GM12874 (cell line): ENCODE results near the gene FAXC.

ENCODE experiments used
- TF ChIP-seq, protein P1 (sequence below): IDR thresholded peaks from 2 replicates; pipeline ENCODE4 v1.5.1; 2011; ENCODE audit warnings: low read depth, mild to moderate bottlenecking, control low read depth, low read length, moderate library complexity; ENCODE audit not compliant: insufficient read depth

Gene FAXC

DNA sequence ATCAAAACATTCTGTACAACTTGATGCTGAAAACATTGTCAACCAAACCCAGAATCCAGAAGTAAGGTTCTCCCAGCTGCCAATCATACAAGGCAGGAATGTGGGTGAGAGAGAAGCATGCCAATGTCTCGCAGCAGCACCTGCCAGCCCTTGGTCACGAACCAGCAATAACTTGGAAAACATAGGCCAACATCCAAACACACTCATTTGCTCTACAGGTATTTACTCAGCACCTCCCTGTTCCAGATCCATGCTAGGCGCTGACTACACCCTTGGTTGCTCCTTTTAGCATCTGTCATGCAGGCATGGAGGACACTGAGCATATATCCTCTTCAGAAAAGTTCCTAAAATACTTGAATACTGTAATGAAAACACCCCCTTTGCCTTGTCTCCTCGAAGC is 63.6 kb downstream of the FAXC start:
- TF ChIP-seq, protein P1, sequence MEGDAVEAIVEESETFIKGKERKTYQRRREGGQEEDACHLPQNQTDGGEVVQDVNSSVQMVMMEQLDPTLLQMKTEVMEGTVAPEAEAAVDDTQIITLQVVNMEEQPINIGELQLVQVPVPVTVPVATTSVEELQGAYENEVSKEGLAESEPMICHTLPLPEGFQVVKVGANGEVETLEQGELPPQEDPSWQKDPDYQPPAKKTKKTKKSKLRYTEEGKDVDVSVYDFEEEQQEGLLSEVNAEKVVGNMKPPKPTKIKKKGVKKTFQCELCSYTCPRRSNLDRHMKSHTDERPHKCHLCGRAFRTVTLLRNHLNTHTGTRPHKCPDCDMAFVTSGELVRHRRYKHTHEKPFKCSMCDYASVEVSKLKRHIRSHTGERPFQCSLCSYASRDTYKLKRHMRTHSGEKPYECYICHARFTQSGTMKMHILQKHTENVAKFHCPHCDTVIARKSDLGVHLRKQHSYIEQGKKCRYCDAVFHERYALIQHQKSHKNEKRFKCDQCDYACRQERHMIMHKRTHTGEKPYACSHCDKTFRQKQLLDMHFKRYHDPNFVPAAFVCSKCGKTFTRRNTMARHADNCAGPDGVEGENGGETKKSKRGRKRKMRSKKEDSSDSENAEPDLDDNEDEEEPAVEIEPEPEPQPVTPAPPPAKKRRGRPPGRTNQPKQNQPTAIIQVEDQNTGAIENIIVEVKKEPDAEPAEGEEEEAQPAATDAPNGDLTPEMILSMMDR, result no peak

DNA sequence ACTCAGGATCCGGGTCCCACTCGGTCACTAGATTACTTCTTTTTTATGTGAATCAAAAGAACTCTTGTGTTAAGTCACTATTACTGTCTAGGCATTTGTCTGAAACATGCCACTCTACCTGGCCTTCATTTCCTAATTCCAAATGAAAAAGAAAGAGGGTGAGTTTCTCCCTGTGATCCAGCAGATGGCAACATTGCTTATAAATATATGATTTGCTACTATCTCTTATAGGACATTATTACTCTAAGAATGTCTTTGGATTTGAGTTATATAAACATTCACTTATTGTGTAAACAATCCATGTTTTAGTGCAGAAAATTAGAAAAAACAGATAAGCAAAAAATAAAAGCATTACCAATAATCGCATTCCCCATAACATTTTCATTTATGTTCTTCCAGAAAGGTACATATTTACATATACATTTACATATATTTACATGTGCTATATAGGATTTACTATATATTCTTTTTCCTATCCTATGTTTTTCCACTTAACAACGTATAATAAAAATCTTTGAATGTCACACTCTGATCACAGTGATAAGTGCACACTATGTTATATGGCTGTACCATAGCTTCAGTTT is 66.9 kb downstream of the FAXC start:
- TF ChIP-seq, protein P1, result 0 out of 2 replicates have a peak, but pooled peaks have one; percentile 5

DNA sequence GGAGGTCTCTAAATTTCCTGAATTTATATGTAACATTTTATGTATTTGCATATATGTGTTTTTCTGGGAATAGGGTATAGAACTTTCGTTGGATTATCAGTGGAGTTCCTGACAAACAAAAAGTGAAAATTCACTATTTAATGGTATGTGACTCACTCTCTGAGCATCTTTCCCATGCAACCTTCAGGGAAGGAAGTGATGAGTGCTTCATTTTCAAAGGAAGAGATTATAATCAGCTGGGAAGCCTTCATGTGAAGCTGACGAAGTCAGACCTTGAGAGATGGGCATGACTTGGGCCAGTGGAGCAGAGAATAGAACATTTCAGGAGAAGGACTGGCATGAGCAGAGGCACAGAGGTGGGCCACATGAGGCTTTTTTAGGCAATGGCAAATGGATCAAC is 72.7 kb downstream of the FAXC start:
- TF ChIP-seq, protein P1, result no peak

DNA sequence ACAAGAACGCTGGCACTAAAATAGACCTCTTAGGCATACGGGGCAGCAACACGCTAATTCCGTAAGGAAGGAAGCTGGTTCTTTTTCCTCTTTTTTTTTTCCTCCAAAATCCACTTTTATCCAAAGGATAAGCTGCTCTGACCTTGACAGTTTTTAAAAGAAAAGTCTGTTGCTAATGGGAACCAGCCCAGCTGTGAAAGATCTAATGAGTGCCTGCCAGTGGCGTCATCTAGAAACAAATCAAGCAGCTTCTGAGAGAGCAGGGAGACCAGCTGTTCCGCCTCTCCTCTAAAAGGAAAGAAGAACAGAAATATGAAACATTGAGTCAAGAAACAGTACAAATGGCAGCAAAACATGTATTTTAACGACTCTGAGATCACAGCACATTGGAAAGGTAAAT is 78.6 kb downstream of the FAXC start:
- TF ChIP-seq, protein P1, result no peak

DNA sequence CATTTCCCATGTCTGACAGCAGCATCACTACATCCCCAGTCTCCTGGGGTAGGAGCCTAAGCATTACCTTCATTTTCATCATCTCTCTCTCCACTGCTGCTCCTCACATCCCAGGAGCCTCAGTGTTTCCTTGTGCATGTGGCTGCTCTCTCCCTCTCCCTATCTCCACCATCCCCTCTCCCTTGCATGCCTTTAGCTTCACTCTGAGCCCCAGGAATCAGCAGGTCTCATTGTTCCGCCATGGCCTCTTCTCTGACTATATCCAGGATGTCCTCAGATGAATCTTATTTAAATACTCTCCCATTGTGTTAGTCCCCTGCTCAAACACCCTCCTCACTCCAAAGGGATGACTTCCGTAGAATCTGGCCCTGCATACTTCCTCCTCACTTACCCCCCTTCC is 79.4 kb downstream of the FAXC start:
- TF ChIP-seq, protein P1, result no peak

DNA sequence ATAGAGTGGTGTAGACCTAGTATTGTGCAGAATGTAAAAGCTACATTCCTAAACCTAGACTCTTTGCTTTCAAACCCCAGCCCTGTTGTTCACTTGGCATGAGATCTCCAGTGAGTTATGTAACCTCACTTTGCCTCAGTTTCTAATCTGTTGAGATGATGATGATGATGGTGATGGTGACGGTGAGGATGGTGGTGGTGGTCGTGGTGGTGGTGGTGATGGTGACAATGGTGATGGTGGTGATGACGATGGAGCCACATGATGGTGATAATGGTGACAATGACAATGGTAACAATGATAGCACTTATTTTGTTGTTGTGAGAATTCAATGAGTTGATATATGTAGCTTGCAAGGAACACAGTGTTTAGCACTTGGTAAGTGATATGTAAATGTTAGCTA is 80.3 kb downstream of the FAXC start:
- TF ChIP-seq, protein P1, result no peak

DNA sequence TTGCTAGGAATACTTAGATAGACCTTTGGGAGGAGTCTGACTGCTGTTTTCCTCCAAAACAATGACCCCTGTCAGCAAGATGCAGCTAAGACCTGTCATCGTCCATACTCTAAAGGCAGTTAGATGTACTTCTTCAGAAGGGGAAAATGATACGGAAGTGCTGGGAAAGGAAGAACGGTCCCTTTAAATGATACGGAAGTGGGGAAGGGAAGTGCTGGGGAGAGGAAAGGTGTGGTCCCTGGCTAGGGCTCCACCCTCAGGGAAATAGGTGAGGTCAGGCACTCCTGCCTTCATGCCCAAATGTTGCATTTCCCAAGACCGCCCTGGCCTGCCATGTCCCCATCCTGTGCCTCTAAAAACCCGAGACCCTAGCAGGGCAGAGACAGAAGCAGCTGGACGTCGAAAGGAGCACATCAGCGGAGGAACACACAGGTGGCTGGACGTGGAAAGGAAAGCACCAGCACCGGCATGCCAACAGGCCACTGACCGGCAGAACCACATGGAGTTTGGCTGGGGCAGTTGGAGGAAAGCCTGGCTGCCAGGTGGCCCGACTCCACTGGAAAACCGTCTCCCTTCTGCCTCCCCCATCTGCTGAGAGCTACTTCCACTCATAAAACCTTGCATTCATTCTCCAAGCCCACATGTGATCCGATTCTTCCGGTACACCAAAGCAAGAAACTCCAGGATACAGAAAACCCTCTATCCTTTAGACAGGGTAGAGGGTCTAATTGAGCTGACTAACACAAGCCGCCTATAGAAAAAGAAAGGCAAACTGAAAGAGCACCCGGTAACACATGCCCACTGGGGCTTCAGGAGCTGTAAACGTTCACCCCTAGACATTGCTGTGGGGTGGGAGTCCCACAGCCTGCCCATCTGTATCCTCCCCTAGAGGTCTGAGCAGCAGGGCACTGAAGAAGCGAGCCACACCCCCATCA is 94.6 kb downstream of the FAXC start:
- TF ChIP-seq, protein P1, result no peak
